Measurements from ENCODE around the gene MBP.
A peak's percentile ranks its signal among the peaks of the same experiment; 100 is the strongest.

The MBP gene

GRCh38 chr18:76958692-76959341 is 173.8 kb downstream of the MBP start:
- ATAC-seq = peak; percentile 56; the same call in 1 of the 3 replicates

GRCh38 chr18:76957384-76958355 is 174.9 kb downstream of the MBP start:
- TF ChIP-seq ZNF70 (CRISPR knock-in tag; IDR thresholded peaks at IDR 0.05) = no peak
- TF ChIP-seq ARNTL (CRISPR knock-in tag; IDR thresholded peaks at IDR 0.05; ENCODE audit: borderline replicate concordance, low read depth) = no peak
- no peak for TF ChIP-seq PPARA (CRISPR knock-in tag; IDR thresholded peaks at IDR 0.05; ENCODE audit: borderline replicate concordance)
- ATAC-seq = no peak

More at GRCh38 chr18:76958692-76959341, 173.8 kb downstream of the MBP start:
- peak; percentile 51; the same call in 1 of the 2 replicates for TF ChIP-seq TCF4 (CRISPR knock-in tag; IDR thresholded peaks at IDR 0.05; ENCODE audit: borderline replicate concordance)
- TF ChIP-seq TOX (CRISPR knock-in tag; IDR thresholded peaks at IDR 0.05; ENCODE audit: borderline replicate concordance) = no peak
- TF ChIP-seq ZNF70 (CRISPR knock-in tag; IDR thresholded peaks at IDR 0.05) = peak; percentile 75; the same call in 1 of the 2 replicates
- TF ChIP-seq ZNF565 (CRISPR knock-in tag; conservative IDR thresholded peaks at IDR 0.05; ENCODE audit: low read depth) = no peak
- TF ChIP-seq BACH2 (CRISPR knock-in tag; IDR thresholded peaks at IDR 0.05; ENCODE audit: borderline replicate concordance) = no peak
- TF ChIP-seq GLIS3 (CRISPR knock-in tag; IDR thresholded peaks at IDR 0.05) = no peak
- TF ChIP-seq SNAI2 (CRISPR knock-in tag; IDR thresholded peaks at IDR 0.05) = 0 out of 2 replicates have a peak, but pooled peaks have one; percentile 39

GRCh38 chr18:76956648-76957047 is 175.9 kb downstream of the MBP start:
- ATAC-seq = no peak
- TF ChIP-seq ZNF8 (CRISPR knock-in tag; IDR thresholded peaks at IDR 0.05) (no peak), ZFP3 (CRISPR knock-in tag; IDR thresholded peaks at IDR 0.05) (no peak), GLIS3 (CRISPR knock-in tag; IDR thresholded peaks at IDR 0.05) (no peak), ISL1 (CRISPR knock-in tag; IDR thresholded peaks at IDR 0.05) (no peak), BACH2 (CRISPR knock-in tag; IDR thresholded peaks at IDR 0.05; ENCODE audit: borderline replicate concordance) (no peak), ZNF70 (CRISPR knock-in tag; IDR thresholded peaks at IDR 0.05) (no peak), TCF4 (CRISPR knock-in tag; IDR thresholded peaks at IDR 0.05; ENCODE audit: borderline replicate concordance) (no peak)

GRCh38 chr18:76955524-76956170 is 176.9 kb downstream of the MBP start:
- ATAC-seq = no peak
- TF ChIP-seq GLIS3 (CRISPR knock-in tag; IDR thresholded peaks at IDR 0.05) = no peak
- TF ChIP-seq TCF4 (CRISPR knock-in tag; IDR thresholded peaks at IDR 0.05; ENCODE audit: borderline replicate concordance) = no peak
- TF ChIP-seq ARNTL (CRISPR knock-in tag; IDR thresholded peaks at IDR 0.05; ENCODE audit: borderline replicate concordance, low read depth) = no peak
- no peak for TF ChIP-seq ISL1 (CRISPR knock-in tag; IDR thresholded peaks at IDR 0.05)
- TF ChIP-seq BACH2 (CRISPR knock-in tag; IDR thresholded peaks at IDR 0.05; ENCODE audit: borderline replicate concordance) = no peak
- no peak for TF ChIP-seq TSHZ2 (CRISPR knock-in tag; IDR thresholded peaks at IDR 0.05)
- TF ChIP-seq PATZ1 (CRISPR knock-in tag; IDR thresholded peaks at IDR 0.05; ENCODE audit: borderline replicate concordance) = no peak
- no peak for TF ChIP-seq POU6F1 (CRISPR knock-in tag; IDR thresholded peaks at IDR 0.05; ENCODE audit: borderline replicate concordance, low read depth)
- TF ChIP-seq CSDC2 (CRISPR knock-in tag; IDR thresholded peaks at IDR 0.05) = no peak

Measured in SK-N-SH treated with all-trans-retinoic acid at 6 μM for 48 hours (cell line).